NCI-H524 (cell line): ENCODE data around the gene MAGEB17.
"Not testable (repeated sequence)": the region's sequence is repeated elsewhere in the genome, so short reads cannot be mapped to it uniquely, and the experiment has no call there.

Experiments used
- DNase-seq, 2 experiments: peaks; one replicate each; lab custom pipeline; 2025; lab: John Stamatoyannopoulos, UW

Gene MAGEB17

GRCh38 chrX:16167181-16167580 is at the start of gene MAGEB17:
TSS of gene MAGEB17 (plus strand) at chrX:16167481. CDS start at chrX:16170383, 2,902 bp downstream.
- DNase-seq: no peak

GRCh38 chrX:16119353-16120220 is 47.7 kb upstream of the MAGEB17 start:
- DNase-seq: no peak

GRCh38 chrX:16120431-16120830 is 46.9 kb upstream of the MAGEB17 start:
- DNase-seq: no peak

DNA sequence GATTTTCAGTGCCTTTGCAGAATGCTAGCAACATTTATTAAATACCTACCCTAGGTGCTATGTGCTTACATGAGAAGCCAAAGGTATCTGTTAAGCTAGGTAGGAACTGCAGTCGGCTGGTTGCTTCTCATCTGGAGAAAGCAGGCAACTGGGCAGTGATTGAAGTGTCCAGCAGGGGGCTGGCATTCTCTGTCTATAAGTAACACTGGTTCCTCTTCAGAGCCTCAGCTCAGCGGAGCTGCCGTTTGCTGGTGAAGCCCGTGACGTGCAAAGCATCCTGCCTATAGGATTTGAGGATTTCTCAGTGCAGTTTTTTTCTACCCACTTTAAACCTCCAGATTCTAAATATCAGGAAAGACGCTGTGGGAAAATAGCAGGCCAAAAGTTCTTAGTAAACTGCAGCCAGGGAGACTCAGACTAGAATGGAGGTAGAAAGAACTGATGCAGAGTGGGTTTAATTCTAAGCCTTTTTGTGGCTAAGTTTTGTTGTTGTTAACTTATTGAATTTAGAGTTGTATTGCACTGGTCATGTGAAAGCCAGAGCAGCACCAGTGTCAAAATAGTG is 44.0 kb upstream of the MAGEB17 start, which contains the start of gene GRPR:
TSS of gene GRPR (plus strand) at position 344 of the 565 bp plus-strand sequence. CDS start 389 bp downstream, outside the sequence.
- DNase-seq: peak; percentile 77 to 91

- peak in 1 of 2 experiments; percentile 13 for DNase-seq
Measured at GRCh38 chrX:16124201-16124600, 43.1 kb upstream of the MAGEB17 start.

- peak; percentile 16 to 79 for DNase-seq
Measured at GRCh38 chrX:16125520-16126149, 41.6 kb upstream of the MAGEB17 start.

- DNase-seq: no peak
Measured at GRCh38 chrX:16130707-16131106, 36.6 kb upstream of the MAGEB17 start.

DNA sequence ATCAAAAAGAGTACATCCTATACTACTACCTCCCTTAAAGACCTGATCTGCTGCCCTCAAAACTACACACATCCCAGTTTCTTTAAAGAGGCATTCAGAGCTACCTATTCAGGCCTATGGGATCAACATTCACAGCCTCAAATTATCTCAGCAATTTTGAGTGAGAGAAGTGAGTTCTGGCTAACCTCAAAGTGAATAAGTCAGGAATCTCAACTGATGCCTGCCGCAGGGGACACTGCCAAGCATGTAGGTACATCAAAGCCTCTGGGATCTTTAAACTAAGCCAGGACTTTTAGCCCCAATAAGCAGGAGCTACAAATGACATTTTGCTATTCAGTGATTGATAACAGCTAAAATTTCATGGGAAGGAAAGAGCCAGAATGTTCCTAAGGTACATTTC is 32.3 kb upstream of the MAGEB17 start:
- DNase-seq: no peak

DNA sequence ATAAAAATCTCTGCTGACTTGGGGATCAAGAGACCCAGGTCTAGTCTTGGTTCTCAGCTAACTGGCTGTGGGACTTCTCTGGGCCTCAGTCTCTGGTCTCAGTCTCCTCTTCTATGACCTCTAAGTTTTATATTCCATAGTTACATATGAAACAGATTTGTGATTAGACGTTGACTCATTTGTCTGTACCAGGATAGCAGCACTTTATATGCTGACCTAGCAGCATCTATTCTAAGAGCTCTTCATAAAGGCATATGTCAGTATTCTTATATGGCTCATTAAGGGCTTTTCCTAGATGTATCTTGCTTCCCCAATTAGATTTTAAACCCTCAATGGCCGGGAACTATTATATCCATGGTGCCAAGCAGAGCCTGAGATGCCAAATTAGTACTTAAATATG is 31.2 kb upstream of the MAGEB17 start:
- DNase-seq: peak in 1 of 2 experiments; percentile 49

DNA sequence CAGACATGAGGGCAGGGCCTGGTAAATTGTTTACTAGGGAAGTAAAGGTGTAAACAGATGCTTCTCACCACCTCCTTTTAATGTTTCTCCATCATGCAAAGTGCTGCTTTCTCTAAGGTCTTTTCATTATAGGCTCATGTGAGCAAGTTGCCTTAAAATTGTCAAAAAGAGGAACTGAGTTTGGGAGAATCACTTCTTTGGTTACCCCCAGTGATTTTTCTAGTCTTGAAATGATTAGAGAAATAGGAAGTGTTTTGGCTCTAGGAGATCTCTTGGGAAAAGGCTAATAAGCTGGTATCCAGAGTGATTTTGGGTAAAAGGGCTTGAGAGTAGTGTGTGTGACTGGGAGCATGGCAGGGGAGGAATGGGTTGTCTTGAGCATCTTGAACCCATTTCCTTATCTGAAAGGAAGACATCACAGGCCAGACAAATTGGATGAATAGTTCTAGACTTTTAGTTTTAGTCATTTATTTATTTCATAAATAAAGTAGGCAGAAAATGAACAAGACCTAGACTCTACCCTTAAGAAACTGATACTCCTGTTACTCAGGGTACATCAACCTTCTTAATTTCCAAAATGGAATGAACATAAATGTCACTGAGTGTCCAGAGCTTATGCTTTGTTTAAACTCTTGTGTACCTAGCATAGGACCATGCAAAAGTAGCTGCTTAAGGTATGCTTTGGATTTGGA is 29.7 kb upstream of the MAGEB17 start:
- DNase-seq: no peak

- DNase-seq: no peak
Measured at GRCh38 chrX:16138108-16138427, 29.2 kb upstream of the MAGEB17 start.

DNA sequence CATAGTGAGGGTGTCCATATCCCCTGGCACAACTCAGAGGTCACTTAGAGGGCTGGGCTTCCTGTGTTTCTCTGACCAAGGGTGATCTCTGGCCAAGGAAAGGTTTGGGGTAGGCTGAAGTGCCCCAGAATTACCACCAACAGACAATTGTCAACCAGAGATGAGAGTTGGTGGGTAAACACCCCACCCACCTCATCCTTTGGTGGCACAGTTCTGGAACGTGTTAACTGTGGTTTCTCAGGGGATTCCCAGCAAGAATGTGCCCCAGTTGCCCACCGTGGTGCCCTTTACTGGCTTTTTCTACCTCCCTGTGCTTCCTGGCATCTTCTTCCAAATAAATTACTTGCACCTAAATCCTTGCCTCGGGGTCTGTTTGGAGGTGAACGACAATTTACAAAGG is 26.8 kb upstream of the MAGEB17 start:
- no peak for DNase-seq

DNA sequence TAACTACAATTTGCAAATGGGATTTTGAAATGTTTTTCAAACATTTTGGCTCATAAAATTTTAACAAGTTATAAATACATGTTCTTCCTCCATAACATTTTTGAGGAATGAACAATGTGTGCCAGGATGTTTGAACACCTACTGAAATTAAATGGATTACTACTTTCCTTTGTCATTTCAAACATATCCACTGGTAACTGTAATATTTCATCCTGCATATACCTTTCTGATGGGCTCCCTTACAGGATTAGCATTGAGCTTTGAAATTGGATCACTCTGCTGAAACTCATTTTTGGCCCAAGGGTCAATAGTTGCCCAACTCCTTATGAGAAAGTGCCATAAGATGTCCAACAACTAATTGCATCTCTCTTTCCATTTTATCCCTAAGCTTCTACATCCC is 26.3 kb upstream of the MAGEB17 start:
- no peak for DNase-seq

GRCh38 chrX:16141422-16142245 is 25.6 kb upstream of the MAGEB17 start:
- DNase-seq: no peak

- DNase-seq: no peak
Measured at GRCh38 chrX:16142246-16142558, 25.1 kb upstream of the MAGEB17 start.

- DNase-seq: no peak
Measured at GRCh38 chrX:16143968-16144367, 23.3 kb upstream of the MAGEB17 start.

DNA sequence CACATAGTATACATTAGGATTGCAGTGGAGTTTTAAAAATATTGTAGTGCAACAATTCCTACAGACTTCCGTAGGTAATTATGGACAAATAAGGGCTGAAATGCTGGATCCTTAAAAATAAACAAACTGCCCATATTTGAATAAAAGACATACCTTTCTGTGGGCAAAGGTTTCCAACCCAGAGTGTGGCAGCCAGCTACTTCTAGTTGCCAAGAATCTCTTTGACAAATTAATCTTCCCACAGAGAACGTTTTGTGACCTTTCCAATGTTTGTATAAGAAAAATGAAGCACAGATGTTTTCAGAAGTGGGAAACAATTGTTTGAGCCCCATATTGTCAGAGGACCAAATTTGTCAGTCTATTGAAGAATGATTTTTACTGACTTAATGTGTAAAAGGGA is 22.9 kb upstream of the MAGEB17 start:
- DNase-seq: no peak

DNA sequence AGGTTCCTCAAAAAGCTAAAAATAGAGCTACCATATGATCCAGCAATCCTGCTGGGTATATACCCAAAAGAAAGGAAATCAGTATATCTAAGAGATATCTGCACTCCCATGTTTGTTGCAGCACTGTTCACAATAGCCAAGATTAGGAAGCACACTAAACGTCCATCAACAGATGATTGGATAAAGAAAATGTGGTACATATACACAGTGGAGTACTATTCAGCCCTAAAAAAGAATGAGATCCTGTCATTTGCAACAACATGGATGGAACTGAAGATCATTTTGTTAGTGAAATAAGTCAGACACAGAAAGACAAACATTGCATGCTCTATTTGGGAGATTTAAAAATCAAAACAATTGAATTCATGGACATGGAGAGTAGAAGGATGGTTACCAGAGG is 22.2 kb upstream of the MAGEB17 start:
- DNase-seq: not testable (repeated sequence)

GRCh38 chrX:16145656-16146055 is 21.6 kb upstream of the MAGEB17 start:
- no peak for DNase-seq

DNA sequence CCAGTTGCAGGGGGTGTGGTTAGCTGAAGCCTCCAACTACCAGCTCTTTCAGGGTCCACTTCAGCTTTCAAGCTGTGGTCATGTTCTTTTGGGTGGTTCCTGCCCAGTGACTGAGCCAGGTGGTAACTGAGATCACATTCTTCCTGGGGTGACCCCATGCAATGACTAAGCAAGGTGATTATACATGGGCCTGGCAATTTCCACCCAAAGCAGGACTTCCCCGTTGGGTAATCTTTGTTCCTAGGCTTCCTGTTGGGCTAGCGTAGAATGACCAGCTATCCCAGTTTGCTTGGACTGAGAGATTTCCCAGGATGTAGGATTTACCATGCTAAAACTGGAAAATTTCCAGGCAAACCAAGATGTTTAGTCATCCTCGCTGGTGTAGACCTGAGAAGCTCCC is 18.4 kb upstream of the MAGEB17 start:
- no peak for DNase-seq

GRCh38 chrX:16155581-16156096 is 11.6 kb upstream of the MAGEB17 start:
- no peak for DNase-seq
